T-helper 1 cell (primary cell): Measurements from ENCODE around the gene GLIPR1L2.
A peak's percentile ranks its signal among the peaks of the same experiment; 100 is the strongest.

Source experiments
- DNase-seq, 5 donors: peaks; one replicate each; pipeline ENCODE4 v3.0.0-alpha.2; 2012 to 2020
- total RNA-seq, 4 donors: gene quantifications; one replicate each; lab custom pipeline; 2026; lab: John Stamatoyannopoulos, UW

GLIPR1L2 gene
- 0.46 to 2.9 (median 1.5) reads per million in 4 donors for total RNA-seq

DNA sequence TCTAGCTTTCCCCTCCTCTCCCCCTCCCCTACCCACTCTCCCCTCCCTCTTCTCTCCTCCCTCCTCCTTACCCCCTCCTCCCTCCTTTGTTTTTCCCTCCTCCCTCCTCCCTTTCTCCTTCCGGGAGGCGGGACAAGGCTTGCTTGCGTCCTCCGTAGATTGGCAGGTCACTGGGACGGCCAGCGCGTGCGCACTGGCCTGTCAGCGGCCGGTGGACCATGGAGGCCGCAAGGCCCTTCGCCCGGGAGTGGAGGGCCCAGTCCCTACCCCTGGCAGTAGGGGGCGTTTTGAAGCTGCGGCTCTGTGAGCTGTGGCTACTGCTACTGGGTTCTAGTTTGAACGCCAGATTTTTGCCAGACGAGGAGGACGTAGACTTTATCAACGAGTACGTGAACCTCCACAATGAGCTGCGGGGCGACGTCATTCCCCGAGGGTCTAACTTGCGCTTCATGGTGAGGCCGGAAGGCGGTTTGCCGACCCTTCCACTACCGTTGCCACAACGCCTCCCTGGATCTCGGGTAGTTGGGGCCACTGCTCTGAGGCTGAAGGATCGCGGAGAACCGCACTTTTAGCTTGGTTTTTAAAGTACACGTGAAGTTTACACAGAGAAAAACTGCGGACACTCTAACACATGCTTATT is at the start of gene GLIPR1L2:
Gene GLIPR1L2, plus strand, starts transcription at position 191 of the 640 bp plus-strand sequence. Its CDS starts 28 bp downstream, at position 219.
- peak; percentile 70 to 97 (median 76) for DNase-seq

DNA sequence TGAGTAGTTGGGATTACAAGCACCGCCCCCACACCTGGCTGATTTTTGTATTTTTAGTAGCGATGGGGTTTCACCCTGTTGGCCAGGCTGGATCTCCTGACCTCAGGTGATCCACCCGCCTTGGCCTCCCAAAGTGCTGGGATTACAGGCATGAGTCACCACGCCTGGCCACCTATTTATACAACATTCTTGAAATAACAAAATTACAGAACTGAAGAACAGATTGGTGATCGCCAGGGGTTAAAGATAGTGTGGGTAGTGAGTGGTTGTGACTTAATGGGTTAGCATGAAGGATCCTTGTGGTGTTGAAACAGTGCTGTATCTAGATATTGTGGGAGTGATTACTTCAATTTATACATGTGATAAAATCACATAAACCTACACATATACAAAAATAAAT is 49.0 kb upstream of the GLIPR1L2 start:
- DNase-seq = no peak

DNA sequence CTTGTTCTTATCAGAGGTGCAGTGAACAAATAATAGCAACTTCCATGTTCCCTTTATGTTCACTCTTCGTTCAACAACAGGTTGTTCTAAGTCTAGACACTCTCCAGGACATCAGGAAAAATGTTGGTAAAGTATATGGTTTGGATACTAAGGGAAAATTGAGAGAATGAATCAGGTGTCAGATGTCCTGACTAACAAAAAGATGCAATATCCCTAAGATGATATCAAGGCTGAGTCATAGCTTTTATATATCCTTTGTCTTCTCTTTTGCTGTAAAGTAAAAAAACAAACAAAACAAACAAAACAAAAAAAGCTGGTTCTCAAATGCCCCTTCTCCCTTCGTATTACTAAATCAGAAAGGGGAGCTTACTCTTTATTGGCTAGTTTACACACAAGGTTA is 45.4 kb upstream of the GLIPR1L2 start:
- DNase-seq = no peak

DNA sequence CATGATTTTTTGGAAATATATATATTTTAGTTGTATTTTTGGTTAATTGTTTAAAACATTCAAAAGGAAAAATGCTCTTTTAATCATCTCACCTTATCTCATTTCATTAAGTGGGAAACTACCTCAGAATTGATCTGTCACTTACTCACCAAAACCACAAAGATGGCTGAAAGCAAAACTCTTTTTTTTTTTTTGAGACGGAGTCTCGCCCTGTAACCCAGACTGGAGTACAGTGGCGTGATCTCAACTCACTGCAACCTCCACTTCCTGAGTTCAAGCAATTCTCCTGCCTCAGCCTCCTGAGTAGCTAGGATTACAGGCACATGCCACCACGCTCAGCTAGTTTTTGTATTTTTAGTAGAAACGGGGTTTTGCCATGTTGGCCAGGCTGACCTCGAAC is 44.7 kb upstream of the GLIPR1L2 start:
- peak in 1 of 5 donors; percentile 59 for DNase-seq

DNA sequence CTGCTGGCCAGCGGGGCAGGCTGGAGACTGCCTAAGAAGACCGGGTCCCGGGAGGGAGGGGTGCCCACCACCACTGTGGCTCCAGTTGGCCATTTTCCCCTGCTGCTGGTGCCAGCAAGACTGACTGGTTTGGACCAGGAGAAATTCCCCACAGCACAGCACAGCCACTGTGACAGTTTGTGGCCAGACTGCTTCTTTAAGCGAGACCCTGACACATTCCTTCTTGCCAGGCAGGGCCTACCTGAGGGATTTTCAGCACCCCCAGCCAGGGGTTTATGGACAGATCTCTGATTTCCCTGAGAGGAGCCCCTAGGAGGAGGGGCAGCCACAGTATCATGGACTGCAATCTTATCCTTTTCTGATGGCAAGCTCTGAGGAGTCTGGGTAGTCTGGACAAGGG is 40.9 kb upstream of the GLIPR1L2 start:
- DNase-seq = no peak

DNA sequence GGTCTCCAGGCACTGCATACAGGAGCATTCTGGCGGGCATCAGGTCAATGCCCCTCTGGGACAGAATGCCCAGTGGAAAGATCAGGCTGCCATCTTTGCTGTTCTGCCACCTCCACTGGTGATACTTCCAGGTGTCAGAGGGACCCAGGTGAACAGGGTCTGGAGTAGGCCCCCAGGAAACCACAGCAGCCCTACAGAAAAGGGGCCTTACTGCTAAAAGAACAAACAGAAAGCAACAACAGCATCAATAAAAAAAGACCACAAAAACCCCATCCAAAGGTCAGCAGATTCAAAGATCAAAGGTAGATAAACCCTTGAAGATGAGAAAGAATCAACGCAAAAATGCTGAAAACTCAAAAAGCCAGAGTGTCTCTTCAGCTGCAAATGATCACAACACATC is 40.5 kb upstream of the GLIPR1L2 start:
- no peak for DNase-seq

DNA sequence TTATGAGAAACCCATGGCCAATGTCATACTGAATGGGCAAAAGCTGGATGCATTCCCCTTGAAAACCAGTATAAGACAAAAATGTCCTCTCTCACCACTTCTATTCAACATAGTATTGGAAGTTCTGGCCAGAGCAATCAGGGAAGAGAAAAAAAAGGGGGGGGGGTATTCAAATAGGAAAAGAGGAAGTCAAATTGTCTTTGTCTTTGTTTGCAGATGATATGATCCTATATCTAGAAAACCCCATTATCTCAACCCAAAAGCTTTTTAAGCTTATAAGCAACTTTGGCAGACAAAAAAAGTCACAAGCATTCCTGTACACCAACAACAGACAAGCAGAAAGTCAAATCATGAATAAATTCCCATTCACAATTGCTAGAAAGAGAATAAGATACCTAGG is 36.9 kb upstream of the GLIPR1L2 start:
- DNase-seq = no peak

DNA sequence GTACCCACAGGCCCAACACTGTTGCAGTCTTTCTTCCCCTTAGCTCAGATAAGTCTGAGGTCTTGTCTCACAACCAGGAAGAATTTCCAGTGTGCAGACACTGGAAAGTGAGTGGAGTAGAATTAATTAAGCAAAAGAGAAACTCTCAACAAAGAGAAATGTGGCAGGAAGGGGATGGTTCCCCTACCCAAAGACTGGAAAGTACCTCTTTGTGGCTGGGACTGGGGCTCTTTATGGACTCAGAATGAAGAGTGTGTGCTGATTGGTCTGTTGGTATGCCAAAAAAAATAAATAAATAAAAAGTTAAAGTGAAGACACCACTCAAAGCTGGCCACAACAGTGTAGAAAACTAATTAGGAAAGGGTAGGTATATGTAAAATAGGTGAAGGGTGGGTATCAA is 30.0 kb upstream of the GLIPR1L2 start:
- DNase-seq = no peak

DNA sequence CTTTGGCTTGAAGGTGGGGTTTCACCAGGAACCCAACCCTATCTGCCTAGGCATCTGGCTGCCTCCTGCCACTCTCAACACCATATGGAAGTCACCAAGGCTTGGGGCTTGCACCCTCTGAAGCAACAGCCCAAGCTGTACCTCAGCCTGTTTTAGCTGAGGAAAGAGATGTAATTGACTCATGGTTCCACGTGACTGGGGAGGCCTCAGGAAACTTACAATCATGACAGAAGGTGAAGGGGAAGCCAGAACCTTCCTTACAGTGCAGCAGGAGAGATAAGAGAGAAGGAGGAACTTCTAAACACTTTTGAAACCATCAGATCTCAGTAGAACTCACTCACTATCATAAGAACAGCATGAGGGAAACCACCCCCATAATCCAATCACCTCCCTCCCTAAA is 29.5 kb upstream of the GLIPR1L2 start:
- DNase-seq = no peak

DNA sequence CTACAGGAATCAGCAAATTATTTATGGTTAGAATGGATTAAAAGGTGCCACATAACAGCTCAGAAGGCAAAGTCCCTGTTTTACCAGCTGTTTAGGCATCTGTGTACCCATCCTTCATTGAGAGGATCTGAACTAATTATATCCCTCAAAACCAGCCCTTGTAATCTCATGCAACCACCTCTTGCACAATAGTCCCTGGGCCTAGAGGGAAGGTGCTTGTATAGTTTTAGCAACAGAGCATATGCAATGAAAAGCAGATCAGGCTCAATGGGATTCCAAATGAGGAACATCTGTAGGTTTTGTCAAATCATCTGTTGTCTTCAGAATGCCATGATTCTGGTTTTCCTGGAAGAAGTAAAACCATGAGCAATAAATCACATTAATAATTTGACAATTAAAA is 26.0 kb upstream of the GLIPR1L2 start:
- no peak for DNase-seq

DNA sequence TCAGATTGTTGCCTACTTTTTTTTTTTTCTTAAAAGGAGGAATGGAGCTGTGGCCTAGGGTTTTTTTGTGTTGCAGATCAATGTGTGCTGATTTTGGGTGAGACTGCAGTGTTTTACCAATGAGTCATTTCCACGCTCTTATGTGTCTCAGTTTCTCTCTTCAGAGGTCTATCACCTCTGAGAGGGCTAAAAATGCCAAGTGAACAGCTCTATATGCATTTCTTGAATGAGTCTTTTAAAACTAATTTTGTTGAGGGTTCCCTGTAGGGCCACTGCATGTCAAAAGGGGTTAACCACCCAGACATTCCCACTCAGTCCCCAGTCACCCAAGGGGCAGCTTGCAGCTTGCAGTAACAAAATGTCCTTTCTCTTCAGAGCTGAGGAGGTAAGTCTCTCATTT is 24.3 kb upstream of the GLIPR1L2 start:
- no peak for DNase-seq

DNA sequence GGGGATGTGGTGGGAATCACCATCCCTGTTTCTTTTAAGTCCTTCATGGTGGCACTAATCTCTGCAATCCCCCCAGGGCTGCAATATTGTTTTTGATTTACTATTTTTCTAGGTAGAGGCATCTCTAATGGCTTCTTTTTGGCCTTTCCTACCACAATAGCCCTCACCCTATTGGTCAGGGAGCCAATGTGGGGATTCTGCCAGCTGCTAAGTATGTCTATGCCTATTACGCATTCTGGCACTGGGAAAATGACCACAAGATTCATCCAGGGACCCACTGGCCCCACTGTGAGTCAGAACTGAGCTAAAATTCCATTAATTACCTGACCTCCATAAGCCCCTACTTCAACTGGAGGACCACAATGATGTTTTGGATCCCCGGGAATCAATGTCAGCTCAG is 15.9 kb upstream of the GLIPR1L2 start:
- DNase-seq = no peak

DNA sequence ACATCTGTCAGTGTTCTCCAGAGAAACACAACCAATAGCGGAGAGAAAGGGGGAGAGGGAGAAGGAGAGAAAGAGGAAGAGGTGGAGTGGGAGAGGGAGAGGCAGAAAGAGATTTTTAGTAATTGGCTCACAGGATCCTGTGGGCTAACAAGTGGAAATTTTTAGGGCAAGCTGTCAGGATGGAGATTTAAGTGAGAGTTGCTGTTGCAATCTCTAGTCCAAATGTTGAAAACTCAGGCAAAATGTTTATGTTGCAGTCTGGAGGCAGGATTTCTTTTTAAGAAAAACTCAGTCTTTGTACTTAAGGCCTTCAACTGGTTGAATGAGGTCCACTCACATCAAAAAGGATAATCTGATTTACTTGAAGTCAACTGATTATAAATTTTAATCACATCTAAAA is 12.5 kb upstream of the GLIPR1L2 start:
- DNase-seq = no peak

DNA sequence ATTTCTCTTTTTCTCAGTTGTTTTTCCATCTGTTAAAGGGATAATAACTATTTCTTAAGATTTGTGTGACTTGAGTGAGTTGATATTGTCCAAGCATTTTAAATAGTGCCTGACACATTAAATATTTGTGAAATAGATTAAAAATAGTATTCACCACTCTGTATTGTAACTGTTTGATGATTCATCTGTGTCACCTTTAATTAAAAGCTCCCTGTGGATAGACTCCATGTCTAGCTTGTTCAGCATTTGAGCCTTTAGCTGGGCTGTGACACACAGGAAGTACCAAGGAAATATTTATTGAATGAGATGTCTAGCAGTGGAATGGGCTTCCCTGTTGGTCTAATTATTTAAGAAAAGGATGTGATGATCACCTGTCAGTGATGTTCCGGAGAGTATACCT is 1.8 kb upstream of the GLIPR1L2 start:
- no peak for DNase-seq

DNA sequence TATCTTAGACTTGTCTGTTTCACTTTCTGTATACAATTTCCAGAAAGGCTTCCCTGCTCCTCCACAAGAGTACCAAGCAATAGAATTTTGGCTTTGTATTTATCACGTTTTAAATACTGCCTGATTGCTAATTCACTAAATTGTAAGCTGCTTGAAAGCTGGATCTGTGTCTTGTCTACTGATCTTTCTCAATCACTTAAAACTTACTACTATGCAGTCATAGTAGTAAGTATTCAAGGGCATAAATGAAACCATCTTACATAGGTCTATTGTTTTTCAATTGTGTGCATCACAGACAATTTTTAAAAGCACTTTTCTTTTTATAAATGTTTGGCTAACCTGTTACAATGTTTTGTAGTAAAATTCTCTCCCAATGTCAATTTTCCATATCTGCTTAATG is 1.2 kb upstream of the GLIPR1L2 start:
- peak in 1 of 5 donors; percentile 8 for DNase-seq

DNA sequence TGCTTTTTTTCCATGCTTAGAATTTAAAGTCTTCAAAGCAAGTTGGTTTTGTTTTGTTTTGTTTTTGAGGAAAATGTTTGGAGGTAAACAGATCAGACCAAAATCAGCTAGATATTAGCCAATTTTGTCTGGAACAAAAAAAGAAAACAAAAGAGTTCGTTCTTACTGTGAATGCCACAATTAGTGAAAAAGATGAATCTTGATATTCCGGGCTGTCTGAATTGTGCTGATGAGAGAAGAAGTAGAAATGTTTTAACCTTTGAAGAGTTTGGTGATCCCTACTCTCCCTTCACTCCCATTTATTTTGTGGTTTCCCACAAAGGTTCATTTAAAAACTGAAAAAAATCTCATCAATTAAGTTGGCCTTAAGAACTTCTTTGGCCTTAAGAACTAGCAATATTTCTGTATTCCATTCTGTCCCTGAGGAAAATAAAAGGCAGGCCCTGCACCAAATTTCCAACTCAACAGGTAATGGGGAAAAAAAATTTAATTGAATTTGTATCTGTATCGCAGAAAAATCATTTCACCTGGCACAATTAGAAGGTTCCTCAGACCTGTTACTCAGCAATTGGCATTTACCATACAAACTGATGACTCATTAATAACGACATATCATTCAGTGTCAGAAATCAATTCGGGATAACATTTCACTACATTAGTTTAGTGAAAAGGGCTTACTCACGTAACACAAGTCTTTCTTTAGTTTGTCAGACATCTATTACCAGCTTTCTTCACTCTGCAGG is 562 bp upstream of the GLIPR1L2 start:
- no peak for DNase-seq

DNA sequence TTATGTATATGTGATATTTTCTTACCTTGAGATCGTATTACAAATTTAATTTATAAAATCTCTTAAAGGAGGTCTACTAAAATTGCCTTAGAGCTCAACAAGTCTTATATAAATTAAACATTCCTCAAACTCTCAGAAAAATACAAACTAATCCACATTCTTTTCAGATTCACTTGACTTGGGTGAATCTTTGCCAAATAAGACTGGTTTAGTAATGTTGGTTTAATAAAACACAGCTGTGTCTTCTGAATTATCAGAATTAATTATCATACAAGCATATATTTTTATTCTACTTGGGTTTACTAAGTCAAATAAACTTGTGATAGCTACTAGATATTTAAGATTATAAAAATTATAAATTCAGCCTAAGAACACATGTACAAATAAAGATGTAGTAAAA is 13.3 kb downstream of the GLIPR1L2 start:
- DNase-seq = no peak

DNA sequence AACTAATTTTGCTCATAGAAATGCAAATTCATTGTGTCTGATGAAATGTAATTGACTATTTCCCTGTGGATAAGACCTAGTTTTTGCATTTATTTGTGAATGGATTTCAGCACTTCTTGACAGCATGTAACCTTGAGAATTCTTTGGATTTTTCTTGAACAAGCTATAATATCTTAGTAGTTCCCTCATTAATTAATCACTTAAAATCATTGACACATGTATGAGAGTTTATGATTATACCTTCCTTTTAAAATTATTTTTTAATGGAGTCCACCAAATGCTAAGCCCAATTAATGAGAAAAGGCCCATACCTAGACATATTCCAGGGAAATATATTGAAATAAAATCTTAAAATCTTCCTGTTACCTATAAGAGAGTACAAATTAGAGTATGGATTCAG is 16.8 kb downstream of the GLIPR1L2 start:
- DNase-seq = no peak

DNA sequence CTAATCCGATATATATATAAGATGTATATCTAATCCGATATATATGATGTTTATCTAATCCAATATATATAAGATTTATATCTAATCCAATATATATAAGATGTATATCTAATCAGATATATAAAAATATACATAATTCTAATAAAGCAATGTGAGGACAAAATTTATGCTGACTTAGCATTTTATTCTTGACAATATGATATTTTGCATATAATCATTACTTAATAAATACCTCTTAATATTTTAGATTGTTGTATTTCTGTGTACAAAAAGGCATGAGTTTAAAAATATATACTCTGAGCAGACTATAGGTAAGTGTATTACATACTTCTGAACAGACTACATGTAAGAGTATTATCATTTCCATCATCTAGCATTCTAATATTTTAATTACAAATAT is 18.9 kb downstream of the GLIPR1L2 start:
- no peak for DNase-seq

DNA sequence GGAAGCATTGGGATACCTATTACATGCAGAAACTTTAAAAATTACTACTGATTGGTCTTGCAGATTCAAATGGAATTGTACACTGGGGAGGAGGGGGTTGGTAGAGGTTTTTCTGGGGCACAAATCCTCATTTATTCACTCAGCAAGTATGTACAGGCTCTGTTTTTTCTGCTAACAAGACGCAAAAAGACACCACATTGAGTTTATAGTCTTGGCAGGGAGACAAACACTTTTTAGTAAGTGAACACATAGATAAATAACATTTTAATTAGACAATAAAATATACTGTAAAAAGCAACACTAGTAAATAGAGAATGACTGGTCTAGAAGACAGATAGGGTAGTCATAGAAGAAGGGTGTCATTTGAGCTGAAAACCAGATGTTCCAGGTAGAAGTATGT is 23.8 kb downstream of the GLIPR1L2 start:
- DNase-seq = no peak

DNA sequence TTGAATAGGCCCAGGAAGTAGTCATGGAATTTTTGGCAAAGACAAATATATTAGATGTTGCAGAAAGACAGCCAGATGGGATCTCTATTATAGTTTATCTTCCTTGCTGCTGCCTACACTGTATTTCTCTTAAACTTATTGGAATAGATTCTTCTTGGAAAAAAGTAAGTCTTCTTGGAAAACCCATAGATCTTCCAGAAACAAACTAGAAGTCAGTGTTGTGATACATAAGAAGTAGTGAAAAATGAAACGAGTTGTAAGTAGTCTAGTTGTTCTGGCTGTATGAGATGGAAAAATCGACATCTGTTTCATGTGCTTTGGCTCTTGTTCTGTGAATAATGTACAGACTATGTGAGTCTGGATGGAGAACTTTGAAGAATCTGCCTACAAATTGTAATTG is 29.0 kb downstream of the GLIPR1L2 start:
- DNase-seq = no peak

DNA sequence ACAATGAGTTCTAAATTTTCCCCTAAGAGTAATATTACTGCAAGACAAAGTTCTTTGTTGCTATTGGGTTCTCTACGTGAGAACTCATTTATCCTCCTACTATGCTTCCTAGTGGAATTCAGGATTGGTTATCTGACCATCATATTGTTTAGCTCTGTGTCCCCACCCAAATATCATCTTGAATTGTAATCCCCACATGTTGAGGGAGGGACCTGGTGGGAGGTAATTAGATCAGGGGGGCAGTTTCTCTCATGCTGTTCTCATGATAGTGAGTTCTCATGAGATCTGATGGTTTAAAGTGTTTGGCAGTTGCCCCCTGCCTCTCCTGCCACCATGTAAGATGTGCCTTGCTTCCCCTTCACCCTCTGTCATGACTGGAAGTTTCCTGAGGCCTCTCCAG is 36.6 kb downstream of the GLIPR1L2 start:
- DNase-seq = no peak

DNA sequence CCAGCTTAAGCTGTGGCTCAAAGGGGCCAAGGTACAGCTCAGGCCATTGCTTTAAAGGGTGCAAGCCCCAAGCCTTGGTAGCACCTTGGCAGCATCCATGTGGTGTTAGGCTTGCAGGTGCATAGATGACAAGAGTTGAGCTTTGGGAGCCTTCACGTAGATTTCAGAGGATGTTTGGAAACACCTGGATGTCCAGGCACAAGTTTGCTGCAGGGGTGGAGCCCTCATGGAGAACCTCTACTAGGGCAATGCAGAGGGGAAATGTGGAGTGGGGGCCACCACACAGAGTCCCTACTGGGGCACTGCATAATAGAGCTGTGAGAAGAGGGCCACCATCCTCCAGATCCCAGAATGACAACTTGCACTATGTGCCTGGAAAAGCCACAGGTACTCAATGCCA is 37.9 kb downstream of the GLIPR1L2 start:
- no peak for DNase-seq

DNA sequence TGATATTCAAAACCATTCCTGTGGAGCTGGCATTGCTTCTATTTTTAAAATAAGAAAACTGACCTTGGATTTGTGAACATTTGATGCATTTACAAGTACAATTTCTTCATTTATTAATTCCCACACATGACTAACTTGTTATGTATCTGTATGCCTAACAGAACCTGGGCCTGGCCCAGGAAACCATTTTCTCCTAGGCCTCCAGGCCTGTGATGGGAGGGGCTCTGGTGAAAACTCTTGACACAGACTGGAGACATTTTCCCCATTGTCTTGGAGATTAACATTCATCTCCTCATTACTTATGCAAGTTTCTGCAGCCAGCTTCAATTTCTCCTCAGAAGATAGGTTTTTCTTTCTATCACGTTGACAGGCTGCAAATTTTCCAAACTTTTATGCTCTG is 42.0 kb downstream of the GLIPR1L2 start:
- DNase-seq = no peak

DNA sequence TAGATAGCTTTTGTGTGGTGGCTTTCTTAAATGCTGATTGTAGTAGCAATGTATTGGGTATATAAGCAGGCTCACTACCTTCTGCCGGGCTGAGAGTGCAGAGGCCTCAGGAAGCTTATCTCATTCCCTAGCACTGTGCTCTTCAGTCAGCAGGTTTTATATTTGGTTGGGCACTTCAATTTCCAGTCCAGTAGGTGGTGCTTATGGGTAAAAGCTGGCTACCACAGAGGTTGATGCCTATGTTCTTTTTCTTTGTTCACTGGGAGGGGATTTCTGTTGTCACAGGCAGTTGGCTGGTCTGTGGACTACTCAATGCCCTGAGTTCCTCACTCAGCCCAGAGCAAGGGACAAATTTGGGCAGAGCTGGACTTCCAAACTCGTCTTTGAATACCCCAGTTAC is 46.7 kb downstream of the GLIPR1L2 start:
- DNase-seq = peak in 1 of 5 donors; percentile 34
